ENCODE results near the gene TNRC18.
A peak's percentile ranks its signal among the peaks of the same experiment; 100 is the strongest.
"Not testable (repeated sequence)": the region's sequence is repeated elsewhere in the genome, so short reads cannot be mapped to it uniquely, and the experiment has no call there.

Gene TNRC18

GRCh38 chr7:5291301-5291700 lies 132.3 kb downstream of the TNRC18 start:
- no peak for DNase-seq (ENCODE audit: low read depth)

- DNase-seq (ENCODE audit: low read depth), result no peak
These were observed 134.3 kb downstream of the TNRC18 start for GRCh38 chr7:5289355-5289754.

- not testable (repeated sequence) for DNase-seq (ENCODE audit: low read depth)
These were observed 135.1 kb downstream of the TNRC18 start for GRCh38 chr7:5288560-5288959.

DNA sequence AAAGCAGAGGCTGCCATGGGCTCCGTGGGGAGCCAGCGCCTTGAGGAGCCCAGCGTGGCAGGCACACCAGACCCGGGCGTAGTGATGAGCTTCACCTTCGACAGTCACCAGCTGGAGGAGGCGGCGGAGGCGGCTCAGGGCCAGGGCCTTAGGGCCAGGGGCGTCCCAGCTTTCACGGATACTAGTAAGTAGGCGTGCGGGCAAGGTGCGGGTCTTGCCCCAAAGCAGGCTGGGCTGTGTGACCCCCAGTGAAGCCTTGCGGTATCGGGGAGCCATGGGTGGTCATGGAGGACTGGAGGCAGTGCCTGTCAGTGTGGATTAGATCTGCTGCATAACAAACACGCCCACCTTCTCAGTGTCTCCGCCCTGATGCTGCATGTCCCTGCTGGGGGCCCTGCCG lies 135.8 kb downstream of the TNRC18 start:
- no peak for DNase-seq (ENCODE audit: low read depth)

GRCh38 chr7:5287373-5287772 lies 136.3 kb downstream of the TNRC18 start:
- not testable (repeated sequence) for DNase-seq (ENCODE audit: low read depth)

DNA sequence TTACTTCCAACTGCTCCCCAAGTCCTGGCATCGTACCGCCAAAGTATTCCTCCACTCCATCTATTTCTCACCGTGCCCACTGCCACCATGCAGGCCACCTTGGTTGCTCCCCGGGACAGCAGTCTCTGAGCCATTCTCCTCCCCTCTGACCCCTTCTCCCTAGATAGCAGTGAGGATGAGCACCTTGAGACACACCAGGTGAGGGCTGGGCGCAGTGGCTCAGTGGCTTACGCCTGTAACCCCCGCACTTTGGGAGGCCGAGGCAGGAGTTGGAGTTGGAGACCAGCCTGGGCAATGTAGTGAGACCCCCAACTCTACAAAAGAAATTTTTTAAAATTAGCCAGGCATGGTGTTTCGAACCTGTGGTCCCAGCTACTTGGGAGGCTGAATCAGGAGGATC lies 136.7 kb downstream of the TNRC18 start:
- DNase-seq (ENCODE audit: low read depth), result no peak

GRCh38 chr7:5284304-5285281 lies 139.0 kb downstream of the TNRC18 start:
- DNase-seq (ENCODE audit: low read depth), result no peak

- DNase-seq (ENCODE audit: low read depth), result no peak
These were observed 140.0 kb downstream of the TNRC18 start for GRCh38 chr7:5283421-5284303.

DNA sequence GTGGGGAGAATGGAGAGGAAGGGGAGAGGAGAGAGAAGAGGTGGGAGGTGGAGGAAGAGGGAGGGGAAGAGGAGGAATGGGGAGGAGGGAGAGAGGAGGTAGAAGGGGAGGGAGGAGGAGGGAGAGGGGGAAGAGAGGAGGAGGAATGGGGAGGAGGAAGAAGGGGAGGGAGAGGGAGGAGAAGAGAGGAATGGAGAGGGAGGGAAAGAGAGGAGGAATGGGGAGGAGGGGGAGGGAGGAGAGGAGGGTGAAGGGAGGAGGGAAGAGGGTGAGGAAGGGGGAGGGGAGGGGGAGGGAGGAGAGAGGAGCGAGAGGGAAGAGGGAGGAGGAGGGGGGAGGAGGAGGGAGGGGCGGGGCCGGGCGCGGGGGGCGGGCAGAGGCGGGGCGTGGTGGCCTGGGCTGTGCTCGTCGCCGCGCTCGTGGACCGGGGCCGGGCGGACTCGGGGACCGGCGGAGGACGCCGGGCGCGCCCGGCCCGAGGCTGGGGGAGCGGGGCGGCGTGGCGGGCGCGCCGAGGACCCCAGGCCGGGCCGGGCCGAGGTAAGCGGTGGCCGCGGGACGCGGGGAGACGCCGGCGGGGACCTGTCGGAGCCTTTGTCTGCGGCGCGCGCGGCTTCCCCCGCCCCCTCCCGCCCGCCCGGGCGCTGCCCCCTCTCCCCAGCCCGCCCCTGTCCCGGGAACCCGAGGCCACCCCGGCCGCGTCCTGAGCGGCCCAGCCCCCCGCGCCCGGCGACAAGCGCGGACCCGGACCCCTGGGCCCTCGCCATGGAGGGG lies 140.9 kb downstream of the TNRC18 start, which contains the start of gene SLC29A4:
TSS of gene SLC29A4 (plus strand) at position 401 of the 774 bp plus-strand sequence. CDS start 4,874 bp downstream, outside the sequence.
- DNase-seq (ENCODE audit: low read depth), result peak; percentile 30

DNA sequence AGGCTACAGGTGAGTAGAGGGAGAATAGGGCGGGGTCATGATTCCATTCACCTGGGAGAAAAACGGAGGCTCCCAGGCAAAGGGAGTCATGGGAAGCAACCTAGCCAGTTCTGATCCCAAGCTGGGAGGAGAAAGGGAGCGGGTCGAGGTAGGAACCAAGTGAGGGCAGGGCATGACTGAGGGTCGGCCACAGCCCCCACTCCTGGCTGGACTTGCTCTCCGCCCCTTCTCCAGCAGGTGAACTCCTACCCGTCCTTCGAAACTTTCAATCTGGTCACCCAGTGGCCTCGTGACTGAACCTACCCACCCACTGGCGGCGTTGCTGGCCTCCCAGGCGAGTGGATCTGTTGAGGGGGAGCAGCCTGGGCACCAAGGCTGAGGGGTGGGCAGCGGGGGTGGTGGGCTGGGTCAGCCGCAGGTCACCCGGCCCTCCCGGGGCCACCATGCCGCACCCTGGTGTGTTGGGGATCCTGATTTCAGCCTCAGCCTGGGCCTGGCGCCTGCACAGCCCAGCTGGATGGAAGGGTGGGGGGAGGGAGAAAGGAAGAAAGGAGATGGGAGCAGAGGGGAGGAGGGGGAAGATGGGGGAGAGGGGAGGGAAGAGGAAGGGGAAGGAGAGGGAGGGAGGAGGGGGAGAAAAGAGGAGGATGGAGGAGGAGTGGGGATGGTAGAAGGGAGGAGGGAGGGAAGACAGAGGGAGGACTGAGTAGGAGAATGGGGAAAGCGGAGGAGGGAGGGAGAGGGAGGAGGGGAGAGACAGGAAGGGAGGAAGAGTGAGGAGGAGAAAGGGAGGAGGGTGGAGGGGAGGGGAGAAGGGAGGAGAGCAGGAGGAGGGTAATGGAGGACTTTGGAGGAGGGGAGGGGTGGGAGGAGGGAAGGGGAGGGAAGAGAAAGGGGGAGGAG lies 141.8 kb downstream of the TNRC18 start:
- DNase-seq (ENCODE audit: low read depth), result not testable (repeated sequence)

GRCh38 chr7:5279734-5280133 lies 143.9 kb downstream of the TNRC18 start:
- DNase-seq (ENCODE audit: low read depth), result no peak

DNA sequence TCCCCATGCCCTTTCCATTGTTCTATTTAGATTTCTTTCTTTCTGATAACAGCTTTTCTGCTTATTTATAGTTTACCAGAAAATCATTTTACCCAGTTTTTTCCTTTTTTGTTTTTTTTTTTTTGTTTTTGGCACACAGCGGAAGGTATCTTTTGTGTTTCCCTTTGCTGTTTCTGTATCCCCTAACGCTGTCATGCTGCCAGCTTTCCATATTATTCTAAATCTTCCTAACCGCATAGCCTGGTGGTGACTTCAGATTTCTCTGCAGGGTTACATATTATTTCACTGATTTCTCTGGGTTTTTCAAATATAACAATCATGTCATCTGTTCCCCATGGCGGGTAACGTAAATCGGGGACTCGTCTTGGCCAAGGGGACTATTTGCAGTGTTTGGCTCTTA lies 144.9 kb downstream of the TNRC18 start:
- DNase-seq (ENCODE audit: low read depth), result no peak

DNA sequence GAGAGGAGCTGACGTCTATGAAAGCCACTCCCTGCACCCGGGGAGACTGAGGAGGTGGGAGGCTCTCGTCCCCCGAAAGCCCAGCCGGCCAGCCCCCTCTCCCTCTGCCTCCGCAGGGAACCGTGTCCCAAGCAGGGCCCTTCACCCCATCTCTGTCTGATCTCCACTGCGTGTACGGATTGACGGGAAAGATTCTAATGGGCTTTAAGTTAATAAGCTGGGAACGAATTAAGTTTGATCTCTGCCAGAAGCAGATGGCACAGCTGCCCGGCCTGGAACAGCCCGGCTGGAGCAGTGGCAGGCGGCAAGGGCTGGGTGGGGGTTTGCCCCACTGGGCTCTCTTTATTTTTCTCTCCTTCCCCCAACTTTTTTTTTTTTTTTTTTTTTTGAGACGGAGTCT lies 147.0 kb downstream of the TNRC18 start:
- no peak for DNase-seq (ENCODE audit: low read depth)

DNA sequence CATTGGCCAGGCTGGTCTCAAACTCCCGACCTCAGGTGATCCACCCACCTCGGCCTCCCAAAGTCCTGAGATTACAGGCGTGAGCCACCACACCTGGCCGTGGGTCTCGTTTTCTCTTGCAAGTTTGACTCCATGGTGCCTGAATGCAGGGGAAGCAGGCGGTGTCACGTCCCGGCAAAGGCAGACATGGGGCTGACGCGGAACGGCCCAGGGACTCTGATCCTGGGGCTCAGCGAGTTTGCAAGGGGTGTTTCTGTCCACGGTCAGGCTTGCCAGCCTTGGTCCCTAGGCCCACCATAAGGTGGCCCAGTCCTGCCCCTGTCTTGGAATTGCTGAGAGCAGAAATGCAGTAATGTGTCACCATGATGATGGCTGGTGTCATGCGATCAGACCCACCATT lies 147.5 kb downstream of the TNRC18 start:
- not testable (repeated sequence) for DNase-seq (ENCODE audit: low read depth)

GRCh38 chr7:5275510-5275909 lies 148.1 kb downstream of the TNRC18 start:
- DNase-seq (ENCODE audit: low read depth), result not testable (repeated sequence)

DNA sequence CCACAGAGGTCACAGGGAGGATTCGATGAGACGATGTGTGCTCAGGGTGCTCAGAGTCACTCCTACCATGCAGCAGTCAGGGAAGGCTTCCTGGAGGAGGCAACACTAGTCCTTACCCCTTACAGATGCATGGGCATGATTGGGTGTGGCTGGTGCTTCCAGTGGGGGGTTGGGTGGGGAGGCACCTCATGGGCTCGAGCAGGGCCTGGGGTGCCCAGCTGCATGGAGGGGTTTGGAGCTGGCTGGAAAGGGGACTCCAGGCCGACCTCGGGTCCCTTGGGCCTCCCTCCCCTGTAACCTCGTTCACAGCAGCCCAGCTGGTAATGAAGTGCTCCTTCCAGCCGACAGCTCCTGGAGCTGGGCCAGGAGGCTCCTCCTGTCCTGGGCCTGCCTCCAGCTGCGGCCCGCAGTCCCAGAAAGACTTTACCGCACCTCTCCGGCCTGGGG lies 148.6 kb downstream of the TNRC18 start:
- not testable (repeated sequence) for DNase-seq (ENCODE audit: low read depth)

DNA sequence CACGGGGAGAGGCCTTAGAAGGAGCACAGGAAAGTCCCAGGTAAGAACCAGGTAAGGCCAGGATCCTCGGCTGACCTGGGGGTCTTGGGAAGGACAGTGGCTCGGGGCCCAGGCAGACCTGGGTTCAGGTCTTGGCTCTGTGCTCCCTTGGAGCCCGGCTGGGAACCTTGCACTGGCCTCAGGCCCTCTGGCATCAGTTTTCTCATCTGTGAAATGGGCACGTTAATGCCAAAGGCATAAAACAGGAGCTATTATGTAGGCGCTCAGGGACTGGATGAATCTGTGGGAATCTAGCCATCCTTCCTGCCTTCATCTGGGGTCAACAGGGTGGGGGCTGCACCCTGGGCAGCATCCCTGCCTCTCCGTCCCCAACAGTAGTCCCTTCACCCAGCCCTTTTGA lies 149.2 kb downstream of the TNRC18 start:
- no peak for DNase-seq (ENCODE audit: low read depth)

- not testable (repeated sequence) for DNase-seq (ENCODE audit: low read depth)
These were observed 149.7 kb downstream of the TNRC18 start for GRCh38 chr7:5273831-5274405.

DNA sequence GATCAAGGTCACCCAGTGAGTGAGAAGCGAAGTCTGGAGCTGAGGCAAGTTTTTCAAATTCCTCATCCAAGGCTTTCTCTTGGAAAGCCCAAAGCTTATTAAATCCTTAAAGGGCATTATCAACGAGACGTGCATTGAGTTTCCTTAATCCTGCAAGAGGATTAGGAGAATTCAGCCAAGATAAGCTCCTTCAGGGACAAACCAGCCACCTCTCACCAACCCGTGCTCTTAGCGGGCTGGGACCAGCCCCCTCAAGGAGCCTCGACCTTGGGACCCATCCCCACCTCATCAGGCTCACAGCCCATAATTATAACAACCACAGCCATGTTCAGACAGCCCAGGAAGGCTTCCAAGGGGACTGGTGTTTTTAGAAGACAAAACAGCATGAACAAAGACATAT lies 152.8 kb downstream of the TNRC18 start:
- no peak for DNase-seq (ENCODE audit: low read depth)

DNA sequence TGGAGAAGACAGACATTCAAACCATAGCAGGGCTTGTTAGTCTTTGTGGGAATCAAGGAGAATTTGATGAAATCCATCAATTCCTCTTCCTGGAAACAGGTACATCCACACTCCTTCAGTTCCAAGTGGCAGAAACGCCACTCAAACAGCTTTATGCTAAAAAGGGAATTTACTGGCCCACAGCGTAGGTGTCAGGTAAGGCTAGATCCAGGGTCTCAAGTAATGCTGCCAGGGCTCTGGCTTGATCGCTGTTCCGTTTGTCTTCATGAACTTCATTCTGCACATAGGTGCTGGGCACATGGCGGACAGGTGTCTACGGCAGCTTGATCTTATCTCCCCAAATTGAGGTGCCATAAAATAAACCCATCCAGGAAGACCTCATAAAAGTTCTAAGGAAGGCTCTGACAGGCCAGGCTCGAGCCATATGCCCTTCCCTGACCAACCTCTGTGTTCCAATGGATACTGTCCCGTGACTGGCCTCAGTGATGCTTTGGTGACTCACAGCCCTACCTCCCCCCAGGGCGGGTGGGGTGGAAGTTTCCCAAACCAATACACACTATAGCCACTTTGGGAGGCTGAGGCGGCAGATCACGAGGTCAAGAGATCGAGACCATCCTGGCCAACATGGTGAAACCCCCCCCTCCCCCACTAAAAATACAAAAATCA lies 153.5 kb downstream of the TNRC18 start:
- DNase-seq (ENCODE audit: low read depth), result not testable (repeated sequence)
